NCI-H2029 (cell line): Measurements from ENCODE around the gene SERPINI2.

ENCODE experiments used
- DNase-seq: peaks from one replicate; lab custom pipeline; 2025; lab: John Stamatoyannopoulos, UW

SERPINI2 gene, protein sequence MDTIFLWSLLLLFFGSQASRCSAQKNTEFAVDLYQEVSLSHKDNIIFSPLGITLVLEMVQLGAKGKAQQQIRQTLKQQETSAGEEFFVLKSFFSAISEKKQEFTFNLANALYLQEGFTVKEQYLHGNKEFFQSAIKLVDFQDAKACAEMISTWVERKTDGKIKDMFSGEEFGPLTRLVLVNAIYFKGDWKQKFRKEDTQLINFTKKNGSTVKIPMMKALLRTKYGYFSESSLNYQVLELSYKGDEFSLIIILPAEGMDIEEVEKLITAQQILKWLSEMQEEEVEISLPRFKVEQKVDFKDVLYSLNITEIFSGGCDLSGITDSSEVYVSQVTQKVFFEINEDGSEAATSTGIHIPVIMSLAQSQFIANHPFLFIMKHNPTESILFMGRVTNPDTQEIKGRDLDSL

GRCh38 chr3:167473863-167474262 lies at the start of gene SERPINI2:
SERPINI2 (minus strand) TSS chr3:167474042; CDS start chr3:167471834, 2,208 bp downstream.
- no peak for DNase-seq

GRCh38 chr3:167521006-167521355 lies 47.1 kb upstream of the SERPINI2 start:
- no peak for DNase-seq

DNA sequence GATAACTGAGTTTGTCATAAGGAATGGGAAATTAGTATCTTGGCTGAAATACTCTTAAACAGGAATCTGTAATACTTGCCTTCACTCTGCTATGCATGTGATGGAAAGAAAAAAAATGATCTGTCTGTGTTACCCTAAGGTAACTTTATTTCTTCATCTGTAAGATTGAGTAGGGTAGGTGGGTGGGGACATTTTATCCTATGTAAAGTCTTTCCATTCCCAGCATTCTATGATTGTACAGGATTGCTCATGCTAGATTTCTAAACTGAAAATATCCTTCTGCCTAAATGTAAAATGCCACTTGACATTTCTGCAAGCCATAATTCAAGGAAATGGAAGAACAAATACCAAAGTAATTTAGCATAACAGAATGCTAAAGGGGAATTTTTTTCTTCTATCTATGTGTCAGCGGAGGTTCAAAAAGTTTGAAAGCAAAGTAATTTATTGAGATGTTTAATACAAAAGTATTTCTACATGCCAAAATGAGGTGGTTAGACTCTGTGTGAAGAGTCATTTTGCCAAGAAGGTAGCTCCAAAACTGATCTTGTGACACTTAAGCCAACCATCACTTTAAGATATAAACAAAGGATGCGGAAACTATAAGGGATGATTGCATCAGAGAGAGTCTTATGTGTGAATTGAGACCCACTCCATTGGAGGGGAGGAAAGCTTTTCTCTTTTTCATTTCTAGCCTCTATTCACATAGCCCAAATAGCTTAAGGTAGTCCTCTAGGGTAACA lies 46.6 kb upstream of the SERPINI2 start:
- DNase-seq: no peak

- no peak for DNase-seq
Measured at GRCh38 chr3:167507954-167508353, 34.1 kb upstream of the SERPINI2 start.

DNA sequence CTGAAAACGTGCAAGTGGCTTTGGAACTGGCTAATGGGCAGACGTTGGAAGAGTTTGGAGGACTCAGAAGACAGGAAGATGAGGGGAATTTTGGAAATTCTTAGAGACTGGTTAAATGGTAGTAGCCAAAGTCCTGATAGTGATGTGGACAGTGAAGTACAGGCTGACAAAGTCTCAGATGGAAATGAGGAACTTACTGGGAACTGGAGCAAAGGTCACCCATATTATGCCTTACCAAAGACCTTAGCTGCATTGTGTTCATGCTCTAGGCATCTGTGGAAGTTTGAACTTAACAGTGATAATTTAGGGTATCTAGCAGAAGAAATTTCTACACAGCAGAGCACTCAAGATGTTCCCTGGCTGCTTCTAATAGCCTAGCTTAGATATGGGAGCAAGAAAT lies 28.6 kb upstream of the SERPINI2 start:
- no peak for DNase-seq

DNA sequence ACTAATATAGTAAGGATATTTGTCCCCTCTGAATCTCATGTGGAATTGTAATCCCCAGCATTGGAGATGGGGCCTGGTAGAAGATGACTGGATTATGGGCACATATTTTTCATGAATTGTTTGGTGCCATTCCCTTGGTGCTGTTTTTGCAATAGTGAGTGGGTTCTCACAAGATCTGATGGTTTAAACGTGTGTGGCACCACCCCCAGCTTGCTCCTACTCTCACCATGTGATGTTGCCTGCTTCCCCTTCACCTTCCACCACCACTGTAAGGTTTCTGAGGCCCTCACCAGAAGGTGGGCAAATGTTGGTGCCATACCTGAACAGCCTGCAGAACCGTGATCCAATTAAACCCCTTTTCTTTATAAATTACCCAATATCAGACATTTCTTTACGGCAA lies 28.1 kb upstream of the SERPINI2 start:
- no peak for DNase-seq

DNA sequence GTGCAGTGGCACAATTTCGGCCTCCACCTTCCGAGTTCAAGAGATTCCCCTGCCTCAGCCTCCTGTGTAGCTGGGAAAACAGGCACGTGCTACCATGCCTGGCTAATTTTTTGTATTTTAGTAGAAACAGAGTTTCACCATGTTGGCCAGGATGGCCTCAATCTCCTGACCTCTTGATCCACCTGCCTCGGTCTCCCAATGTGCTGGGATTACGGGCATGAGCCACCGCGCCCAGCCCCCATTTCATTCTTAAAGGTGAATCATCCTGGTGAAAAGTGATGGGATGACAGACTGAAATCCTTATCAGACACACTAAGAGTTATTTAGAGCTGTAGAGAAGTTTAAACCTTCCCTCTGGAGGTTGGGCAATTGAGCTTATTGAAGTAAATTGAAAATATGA lies 24.1 kb upstream of the SERPINI2 start:
- no peak for DNase-seq

DNA sequence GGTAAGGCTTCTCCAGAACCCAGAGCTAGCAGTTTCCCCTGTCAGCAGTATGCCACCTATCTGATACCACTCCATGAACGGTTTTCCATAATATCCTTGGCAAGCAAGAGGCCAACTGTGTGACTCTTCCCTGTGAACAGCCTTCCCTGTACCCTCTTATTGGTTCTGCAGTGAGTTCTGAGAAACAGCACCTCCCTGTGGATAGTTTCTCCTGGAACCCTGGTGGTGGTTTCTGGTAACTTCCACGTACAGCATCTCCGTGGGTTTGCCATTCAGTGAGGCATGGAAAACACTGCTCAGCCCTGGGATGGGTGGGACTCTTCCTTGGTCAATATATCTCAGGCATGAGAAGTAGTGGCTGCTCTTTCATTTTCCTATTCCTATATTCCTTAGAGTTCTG lies 19.4 kb upstream of the SERPINI2 start:
- DNase-seq: no peak

DNA sequence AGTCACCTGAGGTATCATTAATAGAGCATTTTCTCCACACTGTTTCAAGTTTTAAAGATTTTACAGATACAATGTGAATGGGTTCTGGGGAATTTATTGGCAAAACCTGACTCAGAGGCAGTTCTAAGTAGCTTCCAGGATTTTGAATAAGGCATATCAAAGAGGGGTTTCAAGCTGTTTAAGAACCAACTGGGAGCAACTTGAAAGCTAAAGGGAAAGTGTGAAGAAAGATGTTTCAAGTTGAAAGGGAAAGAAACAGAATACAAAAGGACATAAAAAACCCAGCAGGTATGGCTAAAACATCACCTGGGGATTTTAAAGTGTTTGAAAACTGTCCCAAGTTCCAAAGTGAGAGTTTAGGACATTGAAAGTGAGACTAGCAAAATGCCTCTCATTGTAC lies 17.8 kb upstream of the SERPINI2 start:
- no peak for DNase-seq

DNA sequence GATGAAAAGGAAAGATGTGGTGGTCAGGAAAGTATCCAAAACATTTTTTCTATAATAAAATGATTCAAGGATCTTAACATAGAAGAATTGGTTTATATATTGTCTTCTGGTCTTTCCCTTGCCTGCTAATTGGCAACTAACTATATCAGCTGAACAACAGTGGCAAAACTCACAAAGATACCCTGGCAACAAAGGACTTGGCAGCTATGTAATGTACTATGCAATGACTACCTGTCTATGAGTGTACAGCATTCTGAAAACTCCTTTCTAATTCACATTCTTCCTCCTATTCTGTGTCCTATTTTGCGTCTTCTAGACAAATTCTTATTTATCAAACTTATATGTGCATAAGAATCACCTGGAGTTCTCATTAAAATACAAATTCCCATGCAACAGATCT lies 15.7 kb upstream of the SERPINI2 start:
- DNase-seq: no peak

DNA sequence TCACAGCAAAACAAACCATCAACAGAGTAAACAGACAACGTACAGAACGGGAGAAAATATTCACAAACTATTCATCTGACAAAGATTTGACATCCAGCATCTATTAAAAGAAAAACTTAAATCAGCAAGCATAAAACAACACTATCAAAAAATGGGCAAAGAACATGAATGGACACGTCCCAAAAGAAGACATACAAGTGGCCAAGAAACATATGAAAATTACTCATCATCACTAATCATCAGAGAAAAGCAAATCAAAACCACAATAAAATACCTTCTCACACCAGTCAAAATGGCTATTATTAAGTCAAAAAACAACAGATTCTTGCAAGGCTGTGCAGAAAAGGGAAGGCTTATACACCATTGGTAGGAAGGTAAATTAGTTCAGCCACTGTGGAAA lies 13.7 kb upstream of the SERPINI2 start:
- no peak for DNase-seq

DNA sequence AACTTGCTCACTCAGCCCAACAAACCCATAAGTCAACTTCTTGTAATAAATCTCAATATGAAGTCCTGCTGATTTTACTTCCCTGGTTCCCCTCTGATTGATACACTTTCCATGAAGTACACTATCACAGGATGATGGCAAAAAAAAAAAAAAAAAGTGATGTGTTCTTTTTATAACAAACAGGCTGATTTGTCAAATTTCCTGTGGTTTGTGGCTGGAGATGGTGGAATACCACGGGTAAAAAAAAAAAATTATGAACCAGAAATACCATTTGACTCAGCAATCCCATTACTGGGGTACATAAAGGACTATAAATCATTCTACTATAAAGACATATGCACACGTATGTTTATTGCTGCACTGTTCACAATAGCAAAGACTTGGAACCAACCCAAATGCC lies 10.7 kb upstream of the SERPINI2 start:
- no peak for DNase-seq

- no peak for DNase-seq
Measured at GRCh38 chr3:167483708-167484475, 10.1 kb upstream of the SERPINI2 start.

DNA sequence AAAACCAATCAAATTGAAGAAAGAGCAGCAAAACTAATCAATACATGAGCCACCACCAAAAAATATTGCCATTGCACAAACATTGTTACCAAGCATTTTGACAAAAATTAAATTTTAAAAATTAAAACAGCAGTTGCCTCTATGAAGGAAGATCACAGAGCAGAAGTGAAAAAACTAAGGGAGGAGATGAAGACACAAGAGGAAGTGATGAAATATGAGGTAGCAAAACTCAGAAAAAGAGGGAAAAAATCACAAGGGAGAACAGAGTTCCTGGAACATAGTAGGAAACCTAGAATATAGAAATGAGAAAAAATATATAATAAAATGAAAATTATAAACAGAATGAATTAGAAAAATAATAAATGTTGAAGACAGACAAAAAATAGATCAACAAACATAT lies 7.3 kb upstream of the SERPINI2 start:
- DNase-seq: no peak

- no peak for DNase-seq
Measured at GRCh38 chr3:167480748-167481147, 6.9 kb upstream of the SERPINI2 start.

GRCh38 chr3:167469381-167469780 lies 4.5 kb downstream of the SERPINI2 start:
- no peak for DNase-seq

- no peak for DNase-seq
Measured at GRCh38 chr3:167467848-167468611, 5.8 kb downstream of the SERPINI2 start.

DNA sequence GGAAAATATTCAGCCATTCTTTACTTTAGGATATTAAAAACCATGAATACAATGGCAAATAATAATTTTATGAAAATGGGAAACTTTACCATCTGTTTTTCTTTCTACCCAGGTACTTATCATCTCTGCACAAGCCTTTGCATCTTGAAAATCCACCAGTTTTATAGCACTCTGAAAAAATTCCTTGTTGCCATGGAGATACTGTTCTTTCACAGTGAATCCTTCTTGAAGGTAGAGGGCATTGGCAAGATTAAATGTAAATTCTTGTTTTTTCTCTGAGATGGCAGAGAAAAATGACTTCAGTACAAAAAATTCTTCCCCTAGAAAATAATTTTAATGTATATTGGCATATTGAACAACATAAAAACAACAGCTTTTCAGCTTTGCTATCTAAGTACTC lies 6.9 kb downstream of the SERPINI2 start:
- DNase-seq: no peak

GRCh38 chr3:167456157-167456799 lies 17.6 kb downstream of the SERPINI2 start:
- DNase-seq: no peak

DNA sequence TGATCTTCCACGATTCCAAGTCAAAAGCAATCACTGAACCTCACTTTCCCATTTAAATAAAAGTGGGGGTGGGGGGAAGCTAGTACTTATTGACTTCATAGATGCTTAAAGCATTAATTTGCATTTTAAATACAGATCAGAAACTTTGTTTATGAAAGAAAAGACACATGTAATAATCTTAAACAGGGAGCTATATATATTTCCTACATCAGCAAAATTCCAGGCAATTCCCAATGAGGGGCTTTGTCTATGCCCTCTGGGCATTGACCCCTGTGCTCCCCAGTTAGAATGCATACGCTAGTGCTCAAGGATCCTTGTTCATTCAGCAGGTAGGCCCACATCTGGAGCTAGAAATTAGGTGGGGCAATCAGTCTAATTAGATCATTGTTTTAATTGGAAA lies 20.0 kb downstream of the SERPINI2 start:
- no peak for DNase-seq

GRCh38 chr3:167451282-167451681 lies 22.6 kb downstream of the SERPINI2 start:
- DNase-seq: no peak

- DNase-seq: no peak
Measured at GRCh38 chr3:167450675-167451074, 23.2 kb downstream of the SERPINI2 start.
